IMR-90 (cell line): ENCODE results near the gene ZNF280C. TPM values are rescaled to one million over a fixed set of nuclear protein-coding genes. Genes with fewer than 3 reads are reported as not detected.

Experiments
- ATAC-seq: fragments of 200-7000 bp; cut with Tn5 transposase; 2 replicates; pipeline ENCODE4 v1.9.1; 2020; ENCODE audit warnings: low read depth, mild to moderate bottlenecking, moderate library complexity
- BruUV-seq: library from RNA; stranded (reverse); fragments of 400-500 nt; replicated peaks from 2 replicates; lab custom pipeline; 2021; lab: Mats Ljungman, UMichigan
- CTCF ChIA-PET: fragments of 300-600 bp; formaldehyde crosslinking; extraction: SDS; loops from one replicate; lab custom pipeline; 2021; ENCODE audit warnings: antibody characterized with exemption; lab: Yijun Ruan, JAX
- POLR2A ChIA-PET: fragments of 300-600 bp; sonication (Branson Sonifier 250); formaldehyde crosslinking; loops from one replicate; lab custom pipeline; 2022; ENCODE audit warnings: antibody characterized with exemption; ENCODE audit not compliant: unreplicated experiment; lab: Charles Lee
- DNase-seq: peaks from one replicate; pipeline ENCODE4 v3.0.0; 2013
- H2AFZ ChIP-seq: replicated peaks from 2 replicates; pipeline ENCODE3; 2013; ENCODE audit warnings: low read length, mild to moderate bottlenecking; ENCODE audit not compliant: poor library complexity
- H2AK5ac ChIP-seq: 2 replicates; pipeline ENCODE4 v1.6.1; 2013; ENCODE audit warnings: low read depth, low read length, inconsistent platforms
- H2AK9ac ChIP-seq: replicated peaks from 2 replicates; pipeline ENCODE3; 2013; ENCODE audit warnings: mild to moderate bottlenecking, low read depth, low read length, moderate library complexity; ENCODE audit not compliant: poor library complexity
- H2BK120ac ChIP-seq: 2 replicates; pipeline ENCODE4 v1.6.1; 2013; ENCODE audit warnings: low read depth, low read length, inconsistent platforms
- H2BK15ac ChIP-seq: 3 replicates; pipeline ENCODE4 v1.6.1; 2013; ENCODE audit warnings: low read depth, low read length, inconsistent platforms
- H2BK20ac ChIP-seq: 2 replicates; pipeline ENCODE4 v1.6.1; 2013; ENCODE audit warnings: low read depth, mild to moderate bottlenecking, inconsistent platforms, low read length, moderate library complexity
- H2BK5ac ChIP-seq: 2 replicates; pipeline ENCODE4 v1.6.1; 2013; ENCODE audit warnings: mild to moderate bottlenecking, low read depth, low read length, inconsistent platforms; ENCODE audit not compliant: poor library complexity, severe bottlenecking
- H3K14ac ChIP-seq: replicated peaks from 2 replicates; pipeline ENCODE4 v1.6.1; 2013; ENCODE audit warnings: low read depth, low read length, inconsistent platforms
- H3K18ac ChIP-seq: 2 replicates; pipeline ENCODE4 v1.6.1; 2013; ENCODE audit warnings: low read depth, low read length, control low read depth
- H3K23ac ChIP-seq: 2 replicates; pipeline ENCODE4 v1.6.1; 2013; ENCODE audit warnings: low read depth, low read length, inconsistent platforms
- H3K27ac ChIP-seq: 2 replicates; pipeline ENCODE4 v1.5.1; 2013; ENCODE audit warnings: mild to moderate bottlenecking, control low read depth, low read length; ENCODE audit not compliant: insufficient read depth
- H3K27me3 ChIP-seq: 2 replicates; pipeline ENCODE4 v1.6.1; 2013; ENCODE audit warnings: low read length; ENCODE audit not compliant: control insufficient read depth, insufficient read depth
- H3K36me3 ChIP-seq: 2 replicates; pipeline ENCODE4 v1.6.1; 2013; ENCODE audit warnings: low read length, mixed read lengths; ENCODE audit not compliant: control insufficient read depth, insufficient read depth
- H3K4ac ChIP-seq: 2 replicates; pipeline ENCODE4 v1.6.1; 2013; ENCODE audit warnings: low read depth, low read length, inconsistent platforms
- H3K4me1 ChIP-seq: 2 replicates; pipeline ENCODE4 v1.6.1; 2013; ENCODE audit warnings: low read length, mixed read lengths; ENCODE audit not compliant: control insufficient read depth, insufficient read depth
- H3K4me2 ChIP-seq: 2 replicates; pipeline ENCODE4 v1.6.1; 2013; ENCODE audit warnings: low read depth, mild to moderate bottlenecking, control low read depth, low read length, moderate library complexity
- H3K4me3 ChIP-seq: 2 replicates; pipeline ENCODE4 v1.5.1; 2013; ENCODE audit warnings: low read depth, mild to moderate bottlenecking, control low read depth, low read length, moderate library complexity; ENCODE audit not compliant: insufficient read depth
- H3K56ac ChIP-seq: 2 replicates; pipeline ENCODE4 v1.6.1; 2013; ENCODE audit warnings: low read length, inconsistent platforms; ENCODE audit not compliant: insufficient read depth; ENCODE audit errors: extremely low read depth
- H3K79me1 ChIP-seq, 2 experiments: 2 replicates each; pipeline ENCODE4 v1.6.1; 2013; ENCODE audit warnings: low read length in 2 of 2, inconsistent platforms in 1 of 2, low read depth in 1 of 2
- H3K9ac ChIP-seq: 2 replicates; pipeline ENCODE4 v1.6.1; 2013; ENCODE audit warnings: low read depth, low read length, control low read depth
- H3K9me1 ChIP-seq: 2 replicates; pipeline ENCODE4 v1.6.1; 2013; ENCODE audit warnings: low read length, inconsistent platforms; ENCODE audit not compliant: insufficient read depth
- H3K9me3 ChIP-seq: 2 replicates; pipeline ENCODE4 v1.6.1; 2013; ENCODE audit warnings: low read length; ENCODE audit not compliant: control insufficient read depth, insufficient read depth
- H4K20me1 ChIP-seq: 2 replicates; pipeline ENCODE4 v1.6.1; 2013; ENCODE audit warnings: low read length, inconsistent platforms; ENCODE audit not compliant: insufficient read depth
- H4K5ac ChIP-seq: 2 replicates; pipeline ENCODE4 v1.6.1; 2013; ENCODE audit warnings: mild to moderate bottlenecking, low read depth, low read length, control low read depth
- H4K8ac ChIP-seq, 2 experiments: 2 replicates each; pipeline ENCODE4 v1.6.1; 2013; ENCODE audit warnings: low read depth in 2 of 2, low read length in 2 of 2, control low read depth in 1 of 2, inconsistent platforms in 1 of 2
- H4K91ac ChIP-seq: 2 replicates; pipeline ENCODE4 v1.6.1; 2013; ENCODE audit warnings: low read depth, low read length, inconsistent platforms; ENCODE audit not compliant: insufficient read depth
- BHLHE40 ChIP-seq: fragments of 150-350 bp; IDR thresholded peaks from 2 replicates; pipeline ENCODE4 v1.6.1; 2016; ENCODE audit warnings: mild to moderate bottlenecking, low read depth, low read length
- CEBPB ChIP-seq: IDR thresholded peaks from 2 replicates; pipeline ENCODE4 v1.6.1; 2012; ENCODE audit warnings: low read depth, low read length, improper control_type of control experiment
- CHD1 ChIP-seq: IDR thresholded peaks from 2 replicates; pipeline ENCODE4 v1.6.1; 2012; ENCODE audit warnings: low read depth, low read length, improper control_type of control experiment
- FOS ChIP-seq: fragments of 150-350 bp; IDR thresholded peaks from 2 replicates; pipeline ENCODE4 v1.6.1; 2016; ENCODE audit warnings: low read depth, low read length
- MAFK ChIP-seq: IDR thresholded peaks from 2 replicates; pipeline ENCODE4 v1.6.1; 2012; ENCODE audit warnings: low read depth, low read length, improper control_type of control experiment
- MAZ ChIP-seq: IDR thresholded peaks from 2 replicates; pipeline ENCODE4 v1.6.1; 2012; ENCODE audit warnings: low read depth, mild to moderate bottlenecking, low read length, improper control_type of control experiment, moderate library complexity, borderline replicate concordance
- MXI1 ChIP-seq: IDR thresholded peaks from 2 replicates; pipeline ENCODE4 v1.6.1; 2012; ENCODE audit warnings: low read depth, mild to moderate bottlenecking, low read length, moderate library complexity, borderline replicate concordance
- NFE2L2 ChIP-seq: fragments of 150-350 bp; IDR thresholded peaks from 2 replicates; pipeline ENCODE4 v1.6.1; 2016; ENCODE audit warnings: low read depth, mild to moderate bottlenecking, low read length
- POLR2A ChIP-seq: IDR thresholded peaks from 2 replicates; pipeline ENCODE4 v1.6.1; 2012; ENCODE audit warnings: mild to moderate bottlenecking, low read depth, low read length
- RCOR1 ChIP-seq: IDR thresholded peaks from 2 replicates; pipeline ENCODE4 v1.6.1; 2012; ENCODE audit warnings: mild to moderate bottlenecking, low read length, improper control_type of control experiment; ENCODE audit not compliant: insufficient replicate concordance
- RFX5 ChIP-seq: IDR thresholded peaks from 2 replicates; pipeline ENCODE4 v1.8.0; 2012; ENCODE audit warnings: low read depth, mild to moderate bottlenecking, low read length, moderate library complexity
- SMC3 ChIP-seq: fragments of 150-350 bp; IDR thresholded peaks from 2 replicates; pipeline ENCODE4 v1.6.1; 2016; ENCODE audit warnings: low read depth, mild to moderate bottlenecking, antibody characterized with exemption, low read length, moderate library complexity
- USF2 ChIP-seq: fragments of 150-350 bp; IDR thresholded peaks from 2 replicates; pipeline ENCODE4 v1.6.1; 2017; ENCODE audit warnings: mild to moderate bottlenecking, antibody characterized with exemption, low read length, low read depth
- WGBS, 2 experiments: methylation state at CpG; one replicate each; pipeline versions ENCODE4 v1.1.5 to v1.1.7; 2013; ENCODE audit warnings: missing lambda C conversion rate in 2 of 2; ENCODE audit not compliant: insufficient read length in 1 of 2; ENCODE audit errors: extremely low coverage in 2 of 2; 5-methylcytosine and 5-hydroxymethylcytosine counted together
- dilution Hi-C: fragments of 300-500 bp; cut with HindIII; formaldehyde crosslinking; loops from one replicate; pipeline ENCODE4 v1.14.3; 2018; ENCODE audit warnings: low sequenced_read_pairs; ENCODE audit not compliant: unreplicated experiment
- in situ Hi-C: fragments of 300-500 bp; cut with MboI; formaldehyde crosslinking; loops from 3 replicates; pipeline ENCODE4 v1.14.3; 2019; ENCODE audit warnings: low sequenced_read_pairs, inconsistent platforms, mixed read lengths
- intact Hi-C: fragments of 100-400 bp; cut with micrococcal nuclease; formaldehyde crosslinking; loops from 2 replicates; pipeline ENCODE4 v1.10.0; 2022
- polyA plus RNA-seq, 3 experiments: library from polyadenylated mRNA; depleted of rRNA; stranded (reverse); fragments of >200 nt; gene quantifications; 2 replicates each; pipeline ENCODE4 v1.2.3, GENCODE V29; 2012; ENCODE audit warnings: low replicate concordance in 1 of 3
- total RNA-seq: library from RNA; depleted of rRNA; stranded (reverse); fragments of >200 nt; gene quantifications from 2 replicates; pipeline ENCODE4 v1.2.3, GENCODE V29; 2012
- TF ChIP-seq, protein P1 (sequence below): fragments of 150-350 bp; IDR thresholded peaks from 2 replicates; pipeline ENCODE4 v1.6.1; 2016; ENCODE audit warnings: low read depth, mild to moderate bottlenecking, low read length, moderate library complexity, borderline replicate concordance
- TF ChIP-seq, protein P2 (sequence below): conservative IDR thresholded peaks from 2 replicates; pipeline ENCODE4 v1.5.1; 2012; ENCODE audit warnings: mild to moderate bottlenecking, low read depth, low read length, improper control_type of control experiment

Gene ZNF280C
- total and polyA plus RNA-seq, 2 of the 4 experiments (the other 2 are of a cell fraction) = 3.1 to 4.5 TPM

DNA sequence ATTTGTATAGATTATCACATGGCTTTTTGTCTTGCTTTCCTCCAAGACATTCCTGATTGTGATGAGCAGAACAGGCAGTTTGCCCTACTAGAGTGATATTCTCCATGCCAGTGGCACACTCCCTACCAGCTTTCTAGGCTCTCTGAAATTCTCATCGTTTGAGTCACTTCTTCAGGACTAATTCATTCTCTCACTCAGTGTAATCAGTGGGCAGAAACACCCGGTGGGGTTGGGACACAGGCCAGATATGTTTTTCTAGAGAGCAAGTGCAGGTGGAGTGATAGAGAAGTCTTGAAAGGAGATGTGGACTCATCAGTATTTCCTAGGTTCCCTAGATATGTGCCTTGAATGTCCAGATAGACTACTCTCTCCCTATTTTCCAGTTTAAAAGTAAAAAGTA lies 83.8 kb downstream of the ZNF280C start:
- Histone ChIP-seq H3K79me1 (no peaks in the 10 kb centered on the region), H3K27me3 (no peaks in the 10 kb centered on the region; the same call in 1 of the 2 replicates), H3K18ac (no peak overlapping the region), H3K14ac (no peak overlapping the region), H3K23ac (no peak overlapping the region), H3K4me3 (no peak overlapping the region), H3K9ac (no peak overlapping the region), H3K36me3 (no peaks in the 10 kb centered on the region), H3K9me3 (no peaks in the 10 kb centered on the region), H2BK5ac (no peak overlapping the region), H3K56ac (no peak overlapping the region), H2BK15ac (no peak overlapping the region), H2AK5ac (no peak overlapping the region), H3K27ac (no peak overlapping the region), H4K91ac (no peak overlapping the region), H2AK9ac (no peak overlapping the region), H3K4me2 (no peak overlapping the region), H4K8ac (no peak overlapping the region), H3K9me1 (no peaks in the 10 kb centered on the region; the same call in 1 of the 2 replicates), H4K20me1 (no peaks in the 10 kb centered on the region), H2BK20ac (no peak overlapping the region), H3K4me1 (no peaks in the 10 kb centered on the region), H2AFZ (no peak overlapping the region), H3K4ac (no peak overlapping the region), H4K5ac (no peak overlapping the region), H2BK120ac (no peak overlapping the region)
- dilution Hi-C loops = no loop called here
- BruUV-seq = no TSS peak
- no peak for DNase-seq
- no peak for ATAC-seq
- CTCF ChIA-PET = no interaction called here
- in situ Hi-C loops = loop anchor here (25.0 kb wide), 1 partner anchor 573 kb away; no protein-coding TSS in a partner anchor
- POLR2A ChIA-PET = no interaction called here
- TF ChIP-seq NFE2L2 (no peak), CEBPB (no peak), USF2 (no peak), POLR2A (no peak), SMC3 (no peak), CHD1 (no peak), BHLHE40 (no peak), MAFK (no peak), RCOR1 (no peak), FOS (no peak), MXI1 (no peak), MAZ (no peak), RFX5 (no peak)
- TF ChIP-seq, protein P1, sequence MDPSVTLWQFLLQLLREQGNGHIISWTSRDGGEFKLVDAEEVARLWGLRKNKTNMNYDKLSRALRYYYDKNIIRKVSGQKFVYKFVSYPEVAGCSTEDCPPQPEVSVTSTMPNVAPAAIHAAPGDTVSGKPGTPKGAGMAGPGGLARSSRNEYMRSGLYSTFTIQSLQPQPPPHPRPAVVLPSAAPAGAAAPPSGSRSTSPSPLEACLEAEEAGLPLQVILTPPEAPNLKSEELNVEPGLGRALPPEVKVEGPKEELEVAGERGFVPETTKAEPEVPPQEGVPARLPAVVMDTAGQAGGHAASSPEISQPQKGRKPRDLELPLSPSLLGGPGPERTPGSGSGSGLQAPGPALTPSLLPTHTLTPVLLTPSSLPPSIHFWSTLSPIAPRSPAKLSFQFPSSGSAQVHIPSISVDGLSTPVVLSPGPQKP = no peak
- TF ChIP-seq, protein P2, sequence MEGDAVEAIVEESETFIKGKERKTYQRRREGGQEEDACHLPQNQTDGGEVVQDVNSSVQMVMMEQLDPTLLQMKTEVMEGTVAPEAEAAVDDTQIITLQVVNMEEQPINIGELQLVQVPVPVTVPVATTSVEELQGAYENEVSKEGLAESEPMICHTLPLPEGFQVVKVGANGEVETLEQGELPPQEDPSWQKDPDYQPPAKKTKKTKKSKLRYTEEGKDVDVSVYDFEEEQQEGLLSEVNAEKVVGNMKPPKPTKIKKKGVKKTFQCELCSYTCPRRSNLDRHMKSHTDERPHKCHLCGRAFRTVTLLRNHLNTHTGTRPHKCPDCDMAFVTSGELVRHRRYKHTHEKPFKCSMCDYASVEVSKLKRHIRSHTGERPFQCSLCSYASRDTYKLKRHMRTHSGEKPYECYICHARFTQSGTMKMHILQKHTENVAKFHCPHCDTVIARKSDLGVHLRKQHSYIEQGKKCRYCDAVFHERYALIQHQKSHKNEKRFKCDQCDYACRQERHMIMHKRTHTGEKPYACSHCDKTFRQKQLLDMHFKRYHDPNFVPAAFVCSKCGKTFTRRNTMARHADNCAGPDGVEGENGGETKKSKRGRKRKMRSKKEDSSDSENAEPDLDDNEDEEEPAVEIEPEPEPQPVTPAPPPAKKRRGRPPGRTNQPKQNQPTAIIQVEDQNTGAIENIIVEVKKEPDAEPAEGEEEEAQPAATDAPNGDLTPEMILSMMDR = no peak
- intact Hi-C loops = no loop called here
- WGBS, 2 experiments = no CpG with 5 or more reads among the region's 2 CpGs
